ENCODE measurements around the gene ATG7.

DNA sequence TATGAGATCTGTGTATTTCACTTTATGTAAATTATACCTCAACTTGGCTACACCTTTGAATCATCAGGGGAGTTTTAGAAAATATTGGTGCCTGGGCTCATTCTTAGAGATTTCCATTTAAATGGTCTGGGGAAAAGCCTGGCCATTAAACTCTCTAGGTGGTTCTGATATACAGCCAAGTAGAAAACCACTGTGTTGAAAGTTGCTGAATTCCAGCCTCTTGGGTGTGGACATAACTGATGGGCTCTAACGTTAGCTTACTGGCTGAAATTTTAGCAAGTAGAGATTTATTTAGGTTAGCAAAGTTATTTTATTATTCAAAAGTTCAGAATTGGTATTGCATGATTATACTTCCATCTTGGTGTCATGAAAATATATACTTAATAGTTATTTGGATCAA lies 84.1 kb downstream of the ATG7 start:
- TF ChIP-seq, protein P1, sequence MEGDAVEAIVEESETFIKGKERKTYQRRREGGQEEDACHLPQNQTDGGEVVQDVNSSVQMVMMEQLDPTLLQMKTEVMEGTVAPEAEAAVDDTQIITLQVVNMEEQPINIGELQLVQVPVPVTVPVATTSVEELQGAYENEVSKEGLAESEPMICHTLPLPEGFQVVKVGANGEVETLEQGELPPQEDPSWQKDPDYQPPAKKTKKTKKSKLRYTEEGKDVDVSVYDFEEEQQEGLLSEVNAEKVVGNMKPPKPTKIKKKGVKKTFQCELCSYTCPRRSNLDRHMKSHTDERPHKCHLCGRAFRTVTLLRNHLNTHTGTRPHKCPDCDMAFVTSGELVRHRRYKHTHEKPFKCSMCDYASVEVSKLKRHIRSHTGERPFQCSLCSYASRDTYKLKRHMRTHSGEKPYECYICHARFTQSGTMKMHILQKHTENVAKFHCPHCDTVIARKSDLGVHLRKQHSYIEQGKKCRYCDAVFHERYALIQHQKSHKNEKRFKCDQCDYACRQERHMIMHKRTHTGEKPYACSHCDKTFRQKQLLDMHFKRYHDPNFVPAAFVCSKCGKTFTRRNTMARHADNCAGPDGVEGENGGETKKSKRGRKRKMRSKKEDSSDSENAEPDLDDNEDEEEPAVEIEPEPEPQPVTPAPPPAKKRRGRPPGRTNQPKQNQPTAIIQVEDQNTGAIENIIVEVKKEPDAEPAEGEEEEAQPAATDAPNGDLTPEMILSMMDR (IDR thresholded peaks at IDR 0.05), result no peak
- no peak for TF ChIP-seq POLR2A (IDR thresholded peaks at IDR 0.05)

All from thyroid gland (tissue), 4 donors.